ENCODE data around the gene RRAD.
"Not testable (repeated sequence)": the region's sequence is repeated elsewhere in the genome, so short reads cannot be mapped to it uniquely, and the experiment has no call there.

Gene RRAD

DNA sequence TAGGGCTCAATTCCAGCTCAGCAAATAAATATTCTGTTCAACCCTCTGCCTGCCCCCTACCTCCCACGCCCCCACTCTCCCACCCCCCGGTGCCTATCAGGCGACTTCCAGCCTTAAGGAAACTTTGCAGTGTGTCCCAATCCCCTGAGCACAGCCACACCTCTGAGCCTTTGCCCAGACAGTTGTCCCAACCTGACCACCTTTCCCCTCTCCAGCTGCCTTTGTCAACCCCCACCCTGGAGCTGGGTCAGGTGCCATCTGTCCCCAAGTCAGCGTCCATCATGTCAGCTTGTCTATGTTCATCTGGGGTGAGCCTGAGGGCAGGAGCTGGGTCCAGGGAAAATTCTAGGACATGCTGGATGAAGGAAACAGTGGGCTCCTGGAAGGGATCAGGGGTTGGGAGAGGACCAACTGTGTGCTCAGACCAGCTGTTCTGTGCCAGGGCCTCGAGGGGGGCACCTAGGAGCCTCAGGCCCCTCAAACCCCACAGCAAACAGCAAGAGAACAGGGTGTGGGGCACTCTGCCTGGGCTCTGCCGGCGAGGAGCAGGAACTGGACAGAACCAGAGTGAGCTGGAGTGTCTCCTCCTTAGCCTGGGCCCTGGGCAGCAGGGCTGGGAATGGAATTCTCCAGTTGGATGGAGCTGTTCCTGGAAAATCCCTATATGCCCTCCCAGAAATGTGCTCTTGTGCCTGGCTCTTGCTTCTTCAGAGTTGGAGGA is 24.5 kb downstream of the RRAD start:
- DNase-seq (ENCODE audit: low spot score), result no peak

DNA sequence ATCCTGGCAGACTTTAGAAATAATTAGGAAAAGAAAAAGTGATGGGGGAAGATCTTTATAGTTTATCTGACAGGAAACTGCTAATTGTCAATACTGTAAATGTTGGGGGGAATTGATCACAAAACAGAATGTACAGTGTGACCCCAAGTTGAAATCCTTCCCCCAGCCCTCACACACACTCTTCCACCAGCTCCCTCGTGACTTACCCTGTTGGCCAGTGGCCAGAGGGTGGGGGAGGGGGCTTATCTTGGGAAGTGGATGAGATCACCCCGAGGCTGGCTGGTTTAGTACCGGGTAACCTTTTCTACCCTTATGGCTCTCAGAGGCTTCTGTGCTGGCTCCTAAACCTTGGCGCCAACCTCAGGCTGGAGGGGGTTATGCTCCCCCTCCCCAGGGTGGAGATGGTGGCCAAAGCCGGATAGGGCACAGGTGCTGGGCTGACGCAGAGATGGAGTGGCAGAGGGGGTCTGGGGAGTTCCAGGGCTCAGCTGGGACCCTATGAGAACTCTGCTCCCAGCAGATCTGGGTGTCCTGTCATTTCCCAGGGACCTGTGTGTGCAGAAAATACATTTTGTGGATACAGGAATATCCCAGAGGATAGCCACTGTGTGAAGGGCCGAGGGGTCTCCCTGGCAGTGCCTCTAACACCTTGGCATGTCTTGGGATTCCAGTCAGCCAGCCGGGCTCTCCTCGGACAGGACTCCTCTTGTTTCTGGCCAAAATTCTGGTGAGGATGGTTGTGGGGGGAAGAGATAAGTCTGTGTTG is 25.2 kb downstream of the RRAD start:
- DNase-seq (ENCODE audit: low spot score), result no peak

DNA sequence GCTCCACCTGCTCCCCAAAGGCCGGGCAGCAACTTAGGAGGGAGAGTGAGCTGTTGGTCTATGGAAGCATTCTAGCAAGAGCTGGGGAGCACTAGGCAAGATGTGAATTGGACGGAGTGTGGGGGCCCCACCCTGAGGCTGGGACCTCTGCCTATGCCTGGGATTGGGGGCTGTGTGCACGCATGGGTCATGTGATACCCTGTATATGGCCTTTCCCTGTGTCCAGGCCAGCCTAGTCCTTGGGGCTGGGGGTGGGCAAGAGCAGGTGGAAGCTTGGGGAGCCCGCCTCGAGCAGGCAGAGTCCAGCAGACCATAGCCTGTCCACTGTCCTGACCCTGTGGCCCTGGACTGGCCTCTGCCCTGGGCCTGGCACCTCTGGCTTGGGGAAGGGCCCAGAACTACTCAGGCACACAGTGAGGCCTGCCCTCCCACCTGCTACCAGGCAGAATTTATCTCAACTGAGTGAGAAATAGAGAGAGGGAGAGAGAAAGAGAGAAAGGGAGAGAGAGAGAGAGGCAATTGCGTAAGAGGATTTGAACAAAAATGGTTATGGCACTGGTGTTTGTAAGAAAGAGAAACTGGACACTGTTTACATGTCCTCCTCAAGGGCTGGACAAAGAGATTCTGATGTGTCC is 25.9 kb downstream of the RRAD start:
- DNase-seq (ENCODE audit: low spot score), result no peak

DNA sequence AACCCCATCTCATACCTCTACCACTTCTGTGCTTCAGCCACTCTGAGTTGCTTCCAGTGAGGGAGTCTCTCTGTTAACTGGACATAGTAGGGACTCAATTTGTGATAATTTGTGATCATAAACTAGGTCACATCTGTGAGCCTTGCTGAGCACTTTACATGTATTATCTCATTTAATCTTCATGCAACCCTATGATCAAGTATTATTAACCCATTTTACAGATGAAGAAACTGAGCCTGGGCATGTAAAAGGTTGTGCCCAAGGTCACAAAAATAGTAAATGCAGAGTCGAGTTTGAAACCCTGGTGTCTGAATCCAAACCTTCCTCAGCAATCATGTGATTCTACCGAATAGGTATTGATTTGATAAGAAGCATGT is 26.4 kb downstream of the RRAD start:
- DNase-seq (ENCODE audit: low spot score), result no peak

- no peak for DNase-seq (ENCODE audit: low spot score)
Measured at GRCh38 chr16:66898207-66898606, 27.1 kb downstream of the RRAD start.

DNA sequence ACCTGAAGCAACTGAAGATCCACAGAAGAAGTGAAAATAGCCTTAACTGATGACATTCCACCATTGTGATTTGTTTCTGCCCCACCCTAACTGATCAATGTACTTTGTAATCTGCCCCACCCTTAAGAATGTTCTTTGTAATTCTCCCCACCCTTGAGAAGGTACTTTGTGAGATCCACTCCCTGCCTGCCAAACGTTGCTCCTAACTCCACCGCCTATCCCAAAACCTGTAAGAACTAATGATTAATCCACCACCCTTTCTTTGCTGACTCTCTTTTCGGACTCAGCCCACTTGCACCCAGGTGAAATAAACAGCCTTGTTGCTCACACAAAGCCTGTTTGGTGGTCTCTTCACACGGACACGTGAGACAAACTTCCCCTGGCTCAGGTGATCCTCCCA is 28.7 kb downstream of the RRAD start:
- DNase-seq (ENCODE audit: low spot score), result not testable (repeated sequence)

GRCh38 chr16:66895999-66896398 is 29.3 kb downstream of the RRAD start:
- no peak for DNase-seq (ENCODE audit: low spot score)

GRCh38 chr16:66895689-66895979 is 29.7 kb downstream of the RRAD start:
- DNase-seq (ENCODE audit: low spot score), result no peak

GRCh38 chr16:66894948-66895688 is 30.2 kb downstream of the RRAD start:
- peak; percentile 80 for DNase-seq (ENCODE audit: low spot score)

- DNase-seq (ENCODE audit: low spot score), result no peak
Measured at GRCh38 chr16:66894055-66894454, 31.3 kb downstream of the RRAD start.

- no peak for DNase-seq (ENCODE audit: low spot score)
Measured at GRCh38 chr16:66891797-66892196, 33.5 kb downstream of the RRAD start.

GRCh38 chr16:66891360-66891759 is 34.0 kb downstream of the RRAD start:
- no peak for DNase-seq (ENCODE audit: low spot score)

- no peak for DNase-seq (ENCODE audit: low spot score)
Measured at GRCh38 chr16:66890799-66891198, 34.5 kb downstream of the RRAD start.

GRCh38 chr16:66889622-66890021 is 35.7 kb downstream of the RRAD start:
- DNase-seq (ENCODE audit: low spot score), result no peak

DNA sequence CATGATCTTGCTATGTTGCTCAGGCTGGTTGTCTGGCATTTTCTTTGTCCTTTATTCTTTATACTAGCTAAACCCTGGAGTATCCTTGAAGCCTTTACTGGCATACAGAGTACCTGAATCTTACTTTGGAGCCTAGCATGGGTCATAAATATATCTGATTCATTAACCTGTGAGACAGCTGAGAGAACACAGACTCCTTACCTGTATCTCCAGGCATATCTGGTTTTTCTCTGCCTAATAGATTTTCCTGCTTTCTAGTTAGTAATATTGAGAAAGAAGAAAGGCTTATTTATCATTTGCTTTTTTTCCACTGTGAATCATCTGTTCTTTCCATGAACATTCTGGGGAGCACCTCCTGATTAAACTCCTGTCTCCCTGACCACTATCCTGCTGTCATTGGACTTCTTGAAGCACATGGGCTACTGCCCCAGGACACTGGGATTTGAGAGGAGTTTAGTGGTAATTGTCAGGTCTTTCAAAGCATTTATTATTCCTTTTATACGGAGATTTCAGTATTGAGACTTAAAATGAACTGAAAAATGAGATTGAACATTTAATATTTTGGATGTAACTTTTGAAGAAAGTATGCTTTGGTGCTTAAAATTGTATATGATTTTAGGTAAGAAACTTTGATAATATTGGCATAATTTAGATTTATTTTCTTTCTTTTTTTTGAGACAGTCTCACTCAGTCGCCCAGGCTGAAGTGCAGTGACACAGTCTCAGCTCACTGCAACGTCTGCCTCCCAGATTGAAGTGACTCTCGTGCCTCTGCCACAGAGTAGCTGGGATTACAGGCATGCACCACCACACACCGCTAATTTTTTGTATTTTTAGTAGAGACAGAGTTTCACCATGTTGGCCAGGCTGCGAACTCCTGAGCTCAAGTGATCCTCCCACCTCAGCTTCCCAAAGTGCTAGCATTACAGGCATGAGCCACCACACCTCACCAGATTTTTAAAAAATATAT is 36.4 kb downstream of the RRAD start:
- no peak for DNase-seq (ENCODE audit: low spot score)

GRCh38 chr16:66886914-66887313 is 38.4 kb downstream of the RRAD start:
- DNase-seq (ENCODE audit: low spot score), result no peak

DNA sequence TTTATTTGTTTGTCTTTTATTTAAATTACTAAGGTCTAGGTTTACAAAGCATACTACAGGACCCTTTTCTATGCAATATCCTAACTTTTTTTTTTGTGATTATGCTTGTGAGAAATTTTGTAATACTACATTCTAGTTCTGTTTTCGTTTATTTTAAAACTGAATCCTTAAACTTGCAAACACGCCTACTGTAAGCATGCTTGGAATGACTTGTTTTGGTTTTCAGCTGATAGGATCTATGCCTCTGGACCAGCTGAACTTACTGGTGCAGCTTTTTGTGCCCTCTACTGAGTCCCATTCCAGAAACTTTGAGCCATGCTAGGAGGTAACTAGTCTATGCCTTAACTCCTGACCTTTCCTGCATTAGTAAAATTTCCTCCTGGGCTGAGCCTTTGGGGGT is 39.0 kb downstream of the RRAD start:
- DNase-seq (ENCODE audit: low spot score), result no peak

- no peak for DNase-seq (ENCODE audit: low spot score)
Measured at GRCh38 chr16:66885491-66885890, 39.8 kb downstream of the RRAD start.

GRCh38 chr16:66882702-66883101 is 42.6 kb downstream of the RRAD start:
- DNase-seq (ENCODE audit: low spot score), result no peak

DNA sequence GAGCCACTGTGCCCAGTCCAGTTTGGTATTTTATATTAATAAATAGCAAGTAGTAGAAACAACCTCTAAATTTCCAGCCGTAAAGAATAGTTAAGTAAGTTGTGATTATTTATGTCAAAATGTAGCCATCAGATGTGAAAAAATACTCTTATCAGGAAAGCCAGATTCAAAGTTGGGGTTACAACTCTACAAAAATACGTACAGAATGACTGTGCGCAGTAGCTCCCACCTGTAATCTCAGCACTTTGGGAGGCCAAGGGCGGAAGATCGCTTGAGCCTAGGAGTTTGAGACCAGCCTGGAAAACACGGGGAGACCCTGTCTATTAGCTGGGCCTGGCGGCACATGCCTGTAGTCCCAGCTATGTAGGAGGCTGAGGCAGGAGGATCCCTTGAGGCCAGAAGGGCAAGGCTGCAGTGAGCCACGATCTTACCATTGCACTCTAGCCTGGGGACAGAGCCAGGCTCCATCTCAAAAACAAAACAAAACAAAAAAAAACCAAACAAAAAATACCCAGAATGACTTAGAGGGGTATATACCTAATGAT is 43.3 kb downstream of the RRAD start:
- no peak for DNase-seq (ENCODE audit: low spot score)

- DNase-seq (ENCODE audit: low spot score), result no peak
Measured at GRCh38 chr16:66881560-66881959, 43.8 kb downstream of the RRAD start.

Measured in pons (tissue), 1 donor.